ENCODE measurements around the gene ZNF205.

DNA sequence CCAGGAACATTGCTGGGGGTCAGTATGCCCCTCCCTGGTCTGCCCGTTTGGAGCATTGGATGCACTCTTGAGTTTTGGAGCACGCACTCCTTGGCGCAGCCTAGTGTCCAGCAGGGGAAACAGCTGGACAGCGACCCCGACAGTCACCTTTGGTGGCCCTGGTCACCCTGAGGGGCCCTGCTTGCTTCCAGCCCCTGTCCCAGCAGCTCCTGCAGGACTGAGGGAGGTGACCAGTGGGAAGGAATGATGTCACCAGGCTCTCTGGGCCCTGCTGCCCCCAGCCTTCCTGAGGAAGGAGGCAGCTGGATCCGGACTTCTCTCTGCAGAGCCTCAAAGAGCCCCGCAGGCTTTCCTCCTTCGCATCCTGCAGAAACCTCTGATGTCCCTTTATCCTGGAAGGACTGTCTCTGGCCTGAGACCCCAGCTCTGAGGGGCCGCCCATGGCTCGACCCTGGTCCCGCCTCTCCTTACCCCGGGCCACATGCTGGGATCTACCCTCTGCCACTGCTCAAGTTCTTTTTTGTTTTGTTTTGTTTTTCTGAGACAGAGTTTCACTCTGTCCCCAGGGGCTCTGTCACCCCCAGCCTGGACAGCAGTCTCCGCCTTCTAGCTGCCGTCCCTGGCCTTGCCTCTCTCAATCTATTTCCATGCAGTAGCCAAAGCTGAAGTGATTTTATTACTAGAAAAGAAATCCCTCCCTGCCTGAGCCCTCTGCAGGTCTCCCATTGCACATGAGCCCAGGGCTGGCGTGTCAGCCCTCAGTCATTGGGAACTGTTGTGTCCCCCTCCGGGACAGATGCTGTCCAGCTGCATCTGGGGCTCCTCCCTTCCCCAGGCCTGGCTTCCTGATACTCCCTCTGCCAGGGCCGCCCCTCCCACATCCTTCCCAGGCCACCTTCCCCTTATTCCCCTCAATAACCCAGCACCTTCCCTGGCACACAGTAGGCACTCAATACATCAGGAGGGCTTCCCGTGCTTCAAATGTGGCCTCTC is 24.8 kb upstream of the ZNF205 start:
- TF ChIP-seq, protein P1, sequence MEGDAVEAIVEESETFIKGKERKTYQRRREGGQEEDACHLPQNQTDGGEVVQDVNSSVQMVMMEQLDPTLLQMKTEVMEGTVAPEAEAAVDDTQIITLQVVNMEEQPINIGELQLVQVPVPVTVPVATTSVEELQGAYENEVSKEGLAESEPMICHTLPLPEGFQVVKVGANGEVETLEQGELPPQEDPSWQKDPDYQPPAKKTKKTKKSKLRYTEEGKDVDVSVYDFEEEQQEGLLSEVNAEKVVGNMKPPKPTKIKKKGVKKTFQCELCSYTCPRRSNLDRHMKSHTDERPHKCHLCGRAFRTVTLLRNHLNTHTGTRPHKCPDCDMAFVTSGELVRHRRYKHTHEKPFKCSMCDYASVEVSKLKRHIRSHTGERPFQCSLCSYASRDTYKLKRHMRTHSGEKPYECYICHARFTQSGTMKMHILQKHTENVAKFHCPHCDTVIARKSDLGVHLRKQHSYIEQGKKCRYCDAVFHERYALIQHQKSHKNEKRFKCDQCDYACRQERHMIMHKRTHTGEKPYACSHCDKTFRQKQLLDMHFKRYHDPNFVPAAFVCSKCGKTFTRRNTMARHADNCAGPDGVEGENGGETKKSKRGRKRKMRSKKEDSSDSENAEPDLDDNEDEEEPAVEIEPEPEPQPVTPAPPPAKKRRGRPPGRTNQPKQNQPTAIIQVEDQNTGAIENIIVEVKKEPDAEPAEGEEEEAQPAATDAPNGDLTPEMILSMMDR (IDR thresholded peaks at IDR 0.05) = peak in 1 of 4 experiments; percentile 8
- TF ChIP-seq POLR2A (IDR thresholded peaks at IDR 0.05) (no peak), POLR2AphosphoS5 (IDR thresholded peaks at IDR 0.05) (no peak)

All from prostate gland (tissue), 2 donors.